NT2/D1 (cell line): ENCODE results near the gene PTPN18.

ENCODE experiments used
- DNase-seq: peaks from one replicate; pipeline ENCODE4 v3.0.0-alpha.2; 2011; ENCODE audit warnings: low read depth, low spot score
- H3K27me3 ChIP-seq: 2 replicates; pipeline ENCODE4 v1.6.0; 2011; ENCODE audit warnings: mild to moderate bottlenecking; ENCODE audit not compliant: insufficient read length, insufficient read depth
- H3K36me3 ChIP-seq: 2 replicates; pipeline ENCODE4 v1.6.1; 2011; ENCODE audit warnings: mild to moderate bottlenecking, low read length, mixed read lengths; ENCODE audit not compliant: insufficient read depth, insufficient read length
- H3K4me1 ChIP-seq: 2 replicates; pipeline ENCODE4 v1.5.1; 2011; ENCODE audit not compliant: insufficient read depth, insufficient read length
- H3K4me3 ChIP-seq: 2 replicates; pipeline ENCODE4 v1.5.1; 2011; ENCODE audit warnings: low read depth; ENCODE audit not compliant: insufficient read length
- H3K9ac ChIP-seq: 2 replicates; pipeline ENCODE4 v1.6.0; 2011; ENCODE audit warnings: low read depth; ENCODE audit not compliant: insufficient read length
- H3K9me3 ChIP-seq: 2 replicates; pipeline ENCODE4 v1.5.1; 2011; ENCODE audit warnings: mild to moderate bottlenecking, low read length; ENCODE audit not compliant: insufficient read depth
- SUZ12 ChIP-seq: IDR thresholded peaks from 2 replicates; pipeline ENCODE4 v1.6.1; 2011; ENCODE audit not compliant: insufficient read length, insufficient read depth; ENCODE audit errors: extremely low read depth
- YY1 ChIP-seq: IDR thresholded peaks from 2 replicates; pipeline ENCODE4 v1.6.1; 2011; ENCODE audit not compliant: insufficient read length, insufficient read depth
- ZNF274 ChIP-seq: IDR thresholded peaks from 2 replicates; pipeline ENCODE4 v1.6.1; 2011; ENCODE audit warnings: mild to moderate bottlenecking, low read depth, low read length

Gene PTPN18

DNA sequence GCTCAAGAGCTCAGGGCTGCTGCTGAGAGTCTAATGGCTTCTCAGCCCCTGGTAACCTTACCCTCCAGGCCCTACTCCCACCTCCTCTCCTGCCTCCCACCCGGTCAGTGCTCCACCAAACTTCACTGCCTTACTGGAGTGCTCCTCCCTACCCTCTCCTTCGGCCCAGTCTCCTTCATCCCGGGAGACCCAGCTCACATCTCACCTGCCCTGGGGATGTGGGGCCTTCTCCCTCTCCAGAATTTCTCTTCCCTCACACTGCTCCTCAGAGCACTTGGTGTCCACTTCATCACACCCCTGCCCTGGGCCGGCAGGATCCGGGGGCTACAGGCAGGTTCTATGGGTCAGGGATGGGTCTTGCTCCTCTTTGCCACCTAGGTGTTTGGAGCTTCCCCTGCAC lies 21.6 kb downstream of the PTPN18 start:
- H3K4me3 ChIP-seq, result no peak overlapping the region
- no peak for DNase-seq
- no peak for TF ChIP-seq ZNF274
- TF ChIP-seq YY1, result no peak
- TF ChIP-seq SUZ12, result no peak
- no peaks in the 10 kb centered on the region; the same call in 1 of the 2 replicates for H3K9me3 ChIP-seq
- peaks cover 3% of the 10 kb centered on the region for H3K4me1 ChIP-seq
- H3K27me3 ChIP-seq, result peaks cover 4% of the 10 kb centered on the region
- H3K36me3 ChIP-seq, result peaks cover 33% of the 10 kb centered on the region
- no peak overlapping the region for H3K9ac ChIP-seq

DNA sequence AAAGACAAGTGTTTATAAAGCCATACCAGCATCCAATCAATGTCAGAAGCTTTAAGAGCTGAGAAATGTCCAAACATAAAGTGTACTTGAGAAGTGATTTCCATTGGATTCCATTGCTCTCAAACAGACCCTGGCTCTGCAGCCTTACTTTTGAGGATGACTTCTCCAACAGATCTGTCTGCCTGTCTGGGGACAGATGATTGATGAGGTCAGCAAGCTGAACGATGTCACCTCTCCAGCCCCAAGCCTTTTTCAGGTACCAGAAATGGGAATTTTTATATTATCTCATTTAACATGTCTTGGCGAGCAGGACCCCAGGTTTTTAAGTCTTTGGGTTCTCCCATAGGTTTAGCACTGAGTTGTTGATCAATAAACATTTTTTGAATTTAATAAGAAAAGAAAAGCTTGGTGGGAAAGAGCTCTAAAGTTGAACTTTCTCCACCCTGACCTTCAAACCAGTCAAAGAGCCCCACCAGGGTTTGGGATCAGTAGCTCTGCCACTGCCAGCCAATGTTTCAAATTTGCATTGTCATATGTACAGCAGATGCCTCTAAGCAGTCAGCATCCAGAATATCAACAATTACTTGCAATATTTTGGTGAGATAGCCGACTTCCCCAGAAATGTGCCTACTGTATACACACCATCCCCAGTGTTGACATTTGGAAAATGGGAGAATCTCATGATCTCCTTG lies 22.5 kb downstream of the PTPN18 start:
- Histone ChIP-seq H3K4me1 (peaks cover 3% of the 10 kb centered on the region), H3K4me3 (no peak overlapping the region), H3K27me3 (no peaks in the 10 kb centered on the region), H3K36me3 (peaks cover 32% of the 10 kb centered on the region), H3K9me3 (no peaks in the 10 kb centered on the region; the same call in 1 of the 2 replicates), H3K9ac (no peak overlapping the region)
- no peak for DNase-seq
- no peak for TF ChIP-seq ZNF274
- no peak for TF ChIP-seq YY1
- no peak for TF ChIP-seq SUZ12

DNA sequence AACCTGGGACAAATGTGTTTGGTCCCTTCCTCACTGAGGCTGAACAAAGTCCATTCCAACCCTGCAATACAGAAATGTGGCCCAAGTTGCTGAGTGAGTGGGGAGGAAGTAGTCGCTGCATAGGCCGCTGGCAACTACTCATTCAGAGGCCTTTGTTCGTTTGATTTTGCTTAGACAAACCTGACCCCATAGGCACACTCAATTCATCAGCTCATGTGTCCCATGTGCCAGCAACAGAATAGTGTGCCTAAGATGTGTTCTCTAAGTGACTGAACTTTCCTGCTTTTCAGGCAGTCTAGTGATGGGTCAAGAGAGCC lies 23.0 kb downstream of the PTPN18 start:
- H3K9me3 ChIP-seq, result no peaks in the 10 kb centered on the region; the same call in 1 of the 2 replicates
- H3K4me3 ChIP-seq, result no peak overlapping the region
- DNase-seq, result no peak
- H3K27me3 ChIP-seq, result no peaks in the 10 kb centered on the region
- TF ChIP-seq SUZ12 (no peak), ZNF274 (no peak), YY1 (no peak)
- no peak overlapping the region for H3K9ac ChIP-seq
- H3K36me3 ChIP-seq, result peaks cover 30% of the 10 kb centered on the region
- H3K4me1 ChIP-seq, result peaks cover 3% of the 10 kb centered on the region

DNA sequence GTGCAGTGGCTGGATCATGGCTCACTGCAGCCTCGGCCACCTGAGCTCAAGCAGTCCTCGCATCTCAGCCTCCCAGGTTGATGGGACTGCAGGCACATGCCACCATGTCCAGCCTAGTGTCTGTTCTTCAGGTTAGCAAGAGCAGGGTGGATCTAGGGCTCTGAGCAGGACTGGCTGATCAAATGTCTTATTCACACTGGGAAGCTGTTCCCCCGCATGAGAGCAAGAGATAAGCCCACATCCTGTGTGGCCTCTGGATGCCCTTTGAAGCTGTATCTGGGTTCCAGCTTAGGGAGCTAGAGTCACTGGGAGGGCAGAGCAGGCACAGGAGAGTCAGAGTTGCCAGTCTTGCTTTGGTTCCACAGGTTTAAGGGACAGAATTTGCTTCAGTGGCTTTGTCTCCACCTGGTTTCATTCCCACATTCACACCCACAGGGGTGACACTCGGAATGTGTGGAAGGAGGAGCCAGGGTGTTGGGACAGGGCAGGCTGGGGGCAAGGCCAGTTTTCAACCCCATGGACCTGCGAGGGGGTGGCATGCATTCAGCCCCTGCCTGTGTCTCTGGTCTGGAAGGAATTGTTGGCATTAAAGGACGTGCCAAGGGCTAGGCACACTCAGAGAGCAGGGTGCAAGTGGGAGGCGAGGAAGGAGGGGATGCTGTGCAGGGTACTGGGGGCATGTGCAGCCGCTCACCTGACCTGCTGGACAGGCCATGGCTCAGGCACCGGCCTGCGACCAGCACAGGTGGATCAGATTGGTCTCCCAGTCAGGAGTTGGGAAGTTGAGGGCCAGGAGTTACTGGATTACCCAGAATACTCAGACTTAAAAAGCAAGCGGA lies 24.5 kb downstream of the PTPN18 start:
- no peaks in the 10 kb centered on the region for H3K4me1 ChIP-seq
- TF ChIP-seq ZNF274 (no peak), YY1 (no peak), SUZ12 (no peak)
- H3K9ac ChIP-seq, result no peak overlapping the region
- no peak for DNase-seq
- H3K27me3 ChIP-seq, result no peaks in the 10 kb centered on the region
- H3K4me3 ChIP-seq, result no peak overlapping the region
- H3K9me3 ChIP-seq, result no peaks in the 10 kb centered on the region; the same call in 1 of the 2 replicates
- H3K36me3 ChIP-seq, result peaks cover 30% of the 10 kb centered on the region

DNA sequence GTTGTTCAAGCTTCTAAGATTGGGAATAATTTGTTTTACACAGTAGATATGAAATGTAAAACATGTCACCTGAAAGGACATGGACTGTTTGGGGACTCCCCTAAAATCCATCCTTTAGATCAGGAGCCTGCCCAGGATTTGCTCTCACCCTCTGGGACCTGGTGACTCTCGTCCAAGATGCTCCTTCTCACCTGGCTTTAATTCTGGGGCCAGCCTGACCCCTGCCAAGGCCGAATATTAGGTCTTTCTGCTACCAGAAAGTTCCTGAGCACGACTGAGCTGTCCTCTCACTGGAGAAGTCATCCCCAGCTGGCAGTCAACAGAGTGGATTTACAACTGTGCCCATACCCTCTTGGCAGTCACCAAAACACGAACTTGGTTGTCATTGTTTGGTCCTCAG lies 25.3 kb downstream of the PTPN18 start:
- no peak overlapping the region for H3K9ac ChIP-seq
- no peaks in the 10 kb centered on the region for H3K27me3 ChIP-seq
- H3K36me3 ChIP-seq, result peaks cover 23% of the 10 kb centered on the region
- no peak overlapping the region for H3K4me3 ChIP-seq
- TF ChIP-seq SUZ12 (no peak), YY1 (no peak), ZNF274 (no peak)
- H3K9me3 ChIP-seq, result no peaks in the 10 kb centered on the region; the same call in 1 of the 2 replicates
- no peak for DNase-seq
- H3K4me1 ChIP-seq, result no peaks in the 10 kb centered on the region

DNA sequence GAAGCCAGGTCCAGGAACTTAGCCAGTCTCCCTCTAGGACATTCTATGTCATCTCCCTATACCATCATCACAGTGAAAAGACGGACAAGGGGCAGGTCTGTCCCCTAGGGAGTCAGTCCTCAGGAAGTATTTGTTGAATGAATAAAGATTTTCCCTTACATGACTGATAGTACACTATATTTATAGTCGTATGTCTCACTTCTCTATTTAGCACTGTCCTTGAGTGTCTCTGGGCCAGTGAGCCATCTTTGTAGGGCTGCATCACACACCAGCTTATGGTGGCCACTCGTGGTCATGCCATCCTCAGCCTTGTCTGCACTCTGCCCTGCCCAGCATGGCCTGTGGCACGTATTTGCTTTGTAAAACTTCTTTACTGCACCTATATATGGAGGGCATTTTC lies 25.8 kb downstream of the PTPN18 start:
- no peaks in the 10 kb centered on the region for H3K4me1 ChIP-seq
- H3K9ac ChIP-seq, result no peak overlapping the region
- H3K27me3 ChIP-seq, result no peaks in the 10 kb centered on the region
- H3K4me3 ChIP-seq, result no peak overlapping the region
- DNase-seq, result no peak
- no peaks in the 10 kb centered on the region; the same call in 1 of the 2 replicates for H3K9me3 ChIP-seq
- no peak for TF ChIP-seq SUZ12
- TF ChIP-seq YY1, result no peak
- TF ChIP-seq ZNF274, result no peak
- H3K36me3 ChIP-seq, result peaks cover 19% of the 10 kb centered on the region

DNA sequence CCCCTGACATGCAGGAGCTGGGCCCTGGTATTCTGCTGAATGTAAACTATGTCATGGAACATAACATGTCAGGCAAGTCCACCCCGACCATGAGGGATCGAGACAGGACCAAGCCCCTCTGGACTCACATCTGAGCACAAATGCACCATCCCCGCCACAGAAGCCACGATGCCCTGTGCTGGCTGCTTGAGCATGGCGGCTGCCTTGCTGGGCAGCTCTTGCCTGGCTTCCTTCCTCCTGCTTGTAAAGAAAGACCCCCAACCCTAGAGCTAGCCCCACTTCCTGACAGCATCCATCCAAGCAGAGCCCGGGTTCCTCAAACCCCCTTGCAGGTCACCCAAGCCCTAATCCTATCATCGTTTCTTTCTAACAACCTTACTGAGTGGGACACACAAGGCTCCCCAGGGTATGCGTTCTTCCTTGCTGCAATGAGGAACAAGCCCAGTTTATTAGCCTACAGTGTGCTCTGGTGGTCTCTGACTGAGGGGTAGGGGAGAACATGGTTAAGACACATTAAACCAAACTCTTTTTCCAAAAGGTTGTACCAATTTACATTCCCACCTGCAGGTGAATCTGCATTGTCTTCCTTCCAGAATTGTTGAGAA lies 26.6 kb downstream of the PTPN18 start:
- peaks cover 15% of the 10 kb centered on the region for H3K36me3 ChIP-seq
- no peaks in the 10 kb centered on the region for H3K4me1 ChIP-seq
- TF ChIP-seq SUZ12 (no peak), ZNF274 (no peak), YY1 (no peak)
- no peaks in the 10 kb centered on the region; the same call in 1 of the 2 replicates for H3K9me3 ChIP-seq
- no peak overlapping the region for H3K9ac ChIP-seq
- H3K27me3 ChIP-seq, result no peaks in the 10 kb centered on the region
- DNase-seq, result no peak
- H3K4me3 ChIP-seq, result no peak overlapping the region
